Measurements from ENCODE around the gene TPK1.
"Not testable (repeated sequence)": the region's sequence is repeated elsewhere in the genome, so short reads cannot be mapped to it uniquely, and the experiment has no call there.

The TPK1 gene

DNA sequence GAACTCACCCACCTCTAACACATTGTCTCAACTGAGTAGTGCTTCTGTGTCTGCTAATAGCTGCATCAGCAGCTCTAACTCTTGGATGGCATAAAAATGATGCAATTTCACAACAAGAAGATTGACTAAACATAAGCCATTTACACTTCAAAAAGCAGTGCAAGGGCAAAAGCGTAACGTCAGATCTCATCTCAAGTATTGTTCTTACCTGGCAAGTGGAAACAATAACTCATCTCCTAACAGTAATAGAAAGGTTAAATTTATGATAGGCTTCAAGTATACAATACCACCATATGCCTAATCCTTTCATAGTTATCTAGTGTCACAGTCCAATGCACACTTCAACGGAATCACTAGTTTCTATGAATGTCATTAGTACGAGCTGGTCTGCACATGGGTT, 14.8 kb downstream of the TPK1 start:
- peak; percentile 57 for DNase-seq

DNA sequence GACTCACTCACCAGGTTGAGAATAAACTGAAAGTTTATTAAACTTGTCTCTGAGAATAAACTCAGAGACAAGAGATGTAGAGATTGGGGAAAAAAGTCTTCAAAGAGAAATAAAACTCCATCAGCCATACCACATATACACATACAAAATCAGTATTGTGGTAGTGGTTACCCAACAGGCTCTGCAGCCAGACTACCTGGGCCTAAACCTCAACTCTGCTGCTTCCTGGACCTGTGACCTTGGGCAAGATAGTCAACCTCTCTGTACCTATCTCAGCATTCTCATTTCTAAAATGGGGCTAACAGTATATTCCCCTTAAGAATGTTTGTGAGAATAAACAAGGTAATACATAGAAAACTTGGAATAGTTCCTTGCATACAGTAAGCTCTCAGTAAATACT, 15.3 kb downstream of the TPK1 start:
- no peak for DNase-seq

DNA sequence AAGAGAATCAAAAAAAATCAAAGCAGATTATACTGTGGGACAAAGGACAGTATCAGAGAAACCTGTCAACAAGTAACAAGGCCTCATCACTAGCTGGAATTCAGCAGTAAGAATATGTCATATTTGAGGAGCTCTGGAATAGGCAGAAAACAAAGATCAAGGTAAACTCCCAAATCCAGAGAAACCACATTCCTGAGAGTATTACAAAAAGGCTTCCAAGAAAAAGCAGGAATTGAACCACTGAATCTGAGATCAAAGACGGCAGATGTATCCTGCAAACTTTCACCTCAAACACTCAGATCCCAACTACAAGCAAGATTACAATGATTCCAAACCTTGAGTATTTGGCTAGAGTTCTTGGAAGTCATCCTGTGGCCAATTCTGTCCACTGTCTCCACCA, 16.3 kb downstream of the TPK1 start:
- DNase-seq, result no peak

DNA sequence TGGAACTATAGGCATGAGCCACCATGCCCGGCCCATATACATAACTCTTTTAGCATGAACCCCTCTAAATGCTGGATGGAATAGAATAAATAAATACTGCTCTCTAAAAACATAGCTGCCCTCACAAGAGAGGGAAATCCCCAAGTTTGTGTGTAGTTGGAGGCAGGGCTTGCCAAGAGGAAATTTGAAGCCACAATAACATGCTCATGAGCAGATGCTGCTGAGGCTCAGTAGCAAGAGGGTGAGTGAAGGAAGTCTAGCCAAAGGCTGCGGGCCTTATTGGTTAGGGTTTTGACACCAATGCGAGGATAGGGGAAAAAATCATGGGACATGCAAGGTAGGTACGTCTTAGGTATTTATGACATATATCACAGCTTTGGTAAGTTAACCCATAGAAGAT, 17.3 kb downstream of the TPK1 start:
- DNase-seq, result no peak

DNA sequence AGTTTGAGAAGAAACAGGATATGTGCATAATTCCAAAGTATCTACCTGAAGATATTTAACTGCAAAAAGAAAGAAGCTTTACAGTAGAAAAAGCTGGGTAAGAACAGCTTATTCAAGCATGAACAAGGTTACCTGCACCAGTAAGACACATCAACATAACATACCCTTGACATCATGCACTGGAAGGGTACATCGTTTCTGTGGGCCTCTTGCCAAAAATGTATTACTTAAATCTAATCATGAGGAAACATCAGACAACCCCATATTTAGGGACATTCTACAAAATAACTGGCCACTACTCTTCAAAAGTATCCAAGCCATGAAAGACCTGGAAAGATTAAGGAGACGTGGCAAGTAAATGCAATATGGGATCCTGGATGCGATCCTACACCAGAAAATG, 18.9 kb downstream of the TPK1 start:
- no peak for DNase-seq

DNA sequence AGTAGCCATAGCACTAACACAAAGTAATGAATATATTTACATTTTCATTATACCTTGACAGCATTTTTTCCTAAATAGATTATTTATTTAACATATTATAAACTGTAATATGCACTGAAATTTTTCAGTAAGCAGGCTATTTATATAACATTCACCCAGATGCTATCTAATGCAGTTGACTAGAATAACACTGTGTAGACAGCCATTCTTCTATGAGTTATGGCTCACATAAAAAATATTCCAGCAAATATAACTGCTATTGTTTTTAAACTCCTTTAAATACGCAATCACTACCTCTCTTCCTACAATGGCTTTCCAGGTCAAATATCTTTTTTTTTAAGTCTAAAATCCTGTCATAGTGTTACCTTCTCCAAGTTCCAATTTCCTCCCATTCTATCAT, 21.6 kb downstream of the TPK1 start:
- no peak for DNase-seq

DNA sequence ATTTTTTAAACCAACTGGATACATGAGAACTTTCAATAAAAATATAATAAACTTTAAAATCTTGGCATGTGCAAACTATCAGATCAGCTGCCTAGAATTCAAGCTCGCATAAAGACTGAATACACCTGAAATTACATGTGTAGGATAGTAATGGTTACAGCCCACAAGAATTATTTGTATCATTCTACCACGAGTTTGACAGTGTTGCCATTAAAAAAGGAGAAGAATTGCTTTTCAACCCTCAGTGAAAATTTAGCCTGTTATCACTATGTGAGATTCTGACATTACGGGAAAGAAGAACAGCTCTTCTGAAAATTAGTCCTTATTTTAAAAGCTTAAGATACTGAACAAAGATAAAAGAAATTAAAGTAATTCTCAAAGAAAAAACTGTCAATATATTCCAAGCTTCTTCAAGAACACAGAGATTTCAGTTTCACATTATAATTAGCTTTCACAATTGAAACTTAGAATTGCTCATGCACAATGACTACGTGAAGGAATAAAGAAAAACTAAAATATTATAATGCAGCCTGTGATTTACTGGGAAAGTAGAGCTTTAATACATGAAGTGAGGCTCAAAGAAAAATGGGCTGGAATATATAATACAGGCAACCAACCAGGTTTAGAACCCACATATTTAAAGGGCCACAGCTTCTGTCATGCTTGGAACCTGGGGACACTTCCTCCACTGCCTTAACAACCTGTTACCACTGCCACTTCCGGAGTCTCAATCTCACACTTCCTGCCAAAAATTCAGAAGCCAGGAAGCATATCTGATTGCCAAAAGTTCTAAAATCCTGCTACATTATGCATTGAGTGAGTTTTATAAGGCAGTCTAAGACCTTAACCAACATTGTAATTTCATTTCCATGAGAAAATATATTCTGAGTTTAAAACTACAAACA, 23.2 kb downstream of the TPK1 start:
- DNase-seq, result no peak

DNA sequence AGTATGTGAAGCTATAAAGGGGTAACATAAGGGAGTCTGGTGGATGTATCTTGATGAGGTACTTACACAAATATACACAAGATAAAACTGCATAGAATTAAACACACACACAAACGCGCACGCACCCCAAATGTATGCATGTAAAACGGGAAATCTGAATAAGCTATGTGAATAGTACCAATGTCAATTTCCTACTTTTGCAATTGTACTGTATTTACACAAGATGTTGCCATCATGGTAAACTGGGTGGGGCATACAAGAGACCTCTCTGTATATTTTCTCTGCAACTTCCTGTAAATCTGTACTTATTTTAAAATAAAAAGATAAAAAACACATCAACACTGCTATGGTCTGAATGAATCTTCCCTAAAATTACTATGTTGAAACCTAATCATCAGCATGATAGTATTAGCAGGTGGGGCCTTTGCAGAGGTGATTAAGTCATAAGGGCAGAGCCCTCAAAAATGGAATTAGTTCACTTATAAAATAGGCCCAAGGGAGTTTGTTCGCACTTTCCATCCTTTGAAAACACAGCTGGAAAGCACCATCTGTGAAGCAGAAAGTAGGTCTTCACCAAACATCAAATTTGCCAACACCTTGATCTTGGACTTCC, 30.1 kb downstream of the TPK1 start:
- DNase-seq, result no peak

DNA sequence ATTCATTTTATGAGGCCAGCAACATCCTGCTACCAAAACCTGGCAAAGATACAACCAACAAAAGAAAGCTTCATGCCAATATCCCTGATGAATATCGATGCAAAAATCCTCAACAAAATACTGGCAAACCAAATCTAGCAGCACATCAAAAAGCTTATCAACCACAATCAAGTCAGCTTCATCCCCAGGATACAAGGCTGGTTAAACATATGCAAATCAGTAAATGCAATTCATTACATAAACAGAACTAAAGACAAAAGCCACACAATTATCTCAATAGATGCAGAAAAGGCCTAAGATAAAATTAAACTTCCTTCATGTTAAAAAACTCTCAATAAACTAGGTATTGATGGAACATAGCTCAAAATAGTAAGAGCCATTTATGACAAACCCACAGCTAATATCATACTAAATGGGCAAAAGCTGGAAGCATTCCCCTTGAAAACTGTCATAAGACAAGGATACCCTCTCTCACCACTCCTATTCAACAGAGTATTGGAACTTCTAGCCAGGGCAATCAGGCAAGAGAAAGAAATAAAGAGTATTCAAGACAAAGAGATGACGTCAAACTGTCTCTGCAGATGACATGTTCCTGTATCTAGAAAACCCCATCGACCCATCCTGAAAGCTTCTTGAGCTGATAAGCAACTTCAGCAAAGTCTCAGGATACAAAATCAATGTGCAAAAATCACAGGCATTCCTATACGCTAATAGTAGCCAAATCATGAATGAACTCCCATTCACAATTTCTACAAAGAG, 35.0 kb downstream of the TPK1 start:
- not testable (repeated sequence) for DNase-seq

DNA sequence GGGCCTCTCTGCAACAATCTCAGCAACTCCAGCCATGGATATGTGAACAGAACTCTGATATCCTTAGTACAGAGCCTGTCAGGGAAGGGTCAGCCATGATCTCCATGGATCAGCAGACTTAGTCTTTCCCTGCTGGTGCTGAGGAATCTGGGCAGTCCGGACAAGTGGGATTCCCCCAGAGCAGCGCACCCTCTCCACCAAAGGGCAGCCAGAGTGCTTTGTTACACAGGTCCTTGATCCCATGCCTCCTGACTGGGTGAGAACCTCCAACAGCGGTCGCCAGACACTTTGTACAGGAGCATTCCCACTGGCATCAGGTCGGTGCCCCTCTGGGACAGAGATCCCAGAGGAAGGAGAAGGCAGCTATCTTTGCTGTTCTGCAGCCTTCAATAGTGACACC, 38.9 kb downstream of the TPK1 start:
- DNase-seq, result no peak

DNA sequence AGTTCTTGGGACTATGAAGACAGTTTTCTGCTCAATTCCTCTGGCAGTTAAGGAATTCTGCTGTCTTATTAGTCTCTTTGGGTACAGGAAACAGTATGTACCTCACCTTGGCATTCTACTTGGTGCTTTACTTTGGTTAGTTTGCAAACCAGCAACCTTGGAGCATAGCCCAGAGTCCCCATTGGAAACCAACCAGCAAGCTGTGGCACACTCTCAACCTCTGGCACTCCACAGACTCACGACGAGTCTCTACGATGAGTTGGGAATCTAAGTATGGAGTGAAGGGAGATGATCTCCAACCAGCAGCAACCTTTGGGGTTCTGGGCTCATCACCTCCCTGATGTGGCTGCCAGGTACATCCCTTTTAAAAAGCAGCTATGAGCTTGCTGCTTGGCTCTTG, 43.8 kb downstream of the TPK1 start:
- DNase-seq, result no peak

DNA sequence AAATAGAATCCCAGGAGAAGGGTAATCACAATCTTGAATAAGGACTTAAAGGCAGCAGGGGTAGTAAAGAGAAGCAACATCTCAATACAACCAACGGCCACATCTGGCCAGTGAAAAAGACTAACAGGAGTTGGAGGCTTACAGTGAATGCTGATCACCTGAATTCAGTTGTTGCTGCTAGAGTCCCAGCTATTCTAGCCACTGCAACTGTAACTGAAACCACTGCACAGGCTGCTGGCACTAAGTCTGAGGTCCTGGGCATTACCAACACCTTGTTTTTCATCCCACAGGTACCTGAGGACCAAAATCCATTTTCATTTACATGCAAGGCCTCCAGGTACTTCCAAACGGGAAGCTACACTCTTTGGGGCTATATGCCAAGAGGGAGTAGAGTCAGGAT, 44.4 kb downstream of the TPK1 start:
- no peak for DNase-seq

DNA sequence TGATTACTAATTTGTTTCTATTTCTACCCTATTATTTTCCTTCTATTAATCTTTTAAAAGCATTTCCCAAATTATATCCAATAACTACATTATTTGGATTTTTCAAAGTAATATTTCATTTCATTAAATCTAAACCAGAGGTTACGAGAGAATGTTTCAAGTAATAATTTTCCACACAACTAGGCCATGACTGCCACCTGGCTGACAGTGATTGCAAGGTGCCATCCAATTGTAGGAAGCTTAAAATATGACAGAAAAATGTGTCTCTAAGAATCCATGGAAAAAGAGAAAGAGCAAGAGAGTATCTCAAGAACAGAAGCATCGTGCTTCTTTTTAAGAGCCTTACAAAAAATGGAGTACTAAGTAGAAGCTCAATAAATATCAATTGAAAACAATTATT, 48.7 kb downstream of the TPK1 start:
- DNase-seq, result no peak

DNA sequence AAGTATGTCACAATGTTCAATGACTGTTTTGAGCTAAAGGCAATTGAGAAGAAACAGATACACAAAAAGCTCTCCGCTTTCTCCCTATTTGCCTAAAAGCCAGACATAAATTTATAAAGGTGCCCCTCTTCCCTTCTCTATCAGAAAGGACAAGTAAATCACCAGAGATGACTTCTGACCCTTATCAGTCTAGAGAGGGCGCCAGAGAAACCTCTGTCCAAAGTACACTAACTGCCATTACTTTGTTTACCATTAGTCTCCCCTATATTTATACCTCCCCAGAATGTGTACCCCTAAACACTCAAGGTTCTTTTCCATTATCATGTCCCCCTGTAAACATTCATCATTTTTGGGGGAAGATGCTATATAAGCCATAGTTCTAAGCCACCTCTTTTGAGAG, 49.3 kb downstream of the TPK1 start:
- no peak for DNase-seq

DNA sequence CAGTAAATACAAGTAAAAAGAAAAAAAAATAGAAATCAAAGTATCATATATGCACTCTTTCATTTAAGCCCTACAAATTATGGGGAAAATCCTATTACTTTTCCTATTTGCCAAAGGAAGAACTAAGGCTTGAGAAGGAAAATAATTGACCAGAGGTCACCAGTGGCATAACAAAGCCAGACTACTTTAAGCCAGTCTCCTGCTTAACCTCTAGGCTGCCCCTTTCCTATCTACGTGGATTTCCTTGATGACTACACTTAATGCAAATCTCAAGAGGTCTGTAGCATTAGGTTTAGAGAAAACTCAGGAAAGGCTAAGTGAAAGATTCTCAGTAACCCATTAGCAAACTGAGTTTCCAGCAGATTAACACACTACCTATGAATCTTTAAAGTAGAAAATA, 49.8 kb downstream of the TPK1 start:
- DNase-seq, result no peak

DNA sequence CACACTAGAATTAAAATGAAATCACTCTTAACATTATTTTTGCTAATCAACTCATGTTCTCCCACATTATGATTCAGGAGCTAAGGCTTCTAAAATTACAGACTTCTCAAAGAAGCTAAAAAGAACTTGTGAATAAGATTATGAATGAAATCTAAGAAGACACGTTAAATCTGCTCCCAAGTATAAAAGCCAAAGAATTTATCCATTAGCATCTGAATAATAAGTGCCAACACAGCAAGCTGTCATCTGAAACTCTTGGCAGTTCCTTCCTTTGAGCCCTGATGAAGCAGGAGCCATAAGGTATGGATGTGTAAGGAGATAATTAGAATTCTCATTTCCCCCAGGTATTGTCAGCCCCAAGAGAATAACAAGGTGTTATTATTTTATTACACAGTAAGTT, 50.3 kb downstream of the TPK1 start:
- DNase-seq, result no peak

DNA sequence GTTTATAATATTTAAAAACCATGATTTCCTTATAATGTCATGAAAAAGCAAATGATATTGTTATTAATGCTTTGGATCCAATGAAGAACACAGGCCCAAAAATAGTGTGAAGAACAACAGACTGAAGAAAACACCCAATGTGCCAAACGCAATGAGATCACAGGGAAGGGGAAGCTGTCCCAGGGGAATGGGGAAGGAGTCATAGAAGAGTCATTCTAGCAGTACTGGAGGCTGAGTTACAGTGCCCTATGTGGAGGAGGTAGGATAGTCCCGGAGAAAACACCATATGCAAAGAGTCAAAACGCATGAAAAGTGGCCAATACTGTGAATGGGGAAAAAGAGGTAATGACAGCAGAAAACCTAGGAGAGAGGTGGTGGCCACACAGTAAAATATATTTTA, 50.9 kb downstream of the TPK1 start:
- DNase-seq, result no peak

DNA sequence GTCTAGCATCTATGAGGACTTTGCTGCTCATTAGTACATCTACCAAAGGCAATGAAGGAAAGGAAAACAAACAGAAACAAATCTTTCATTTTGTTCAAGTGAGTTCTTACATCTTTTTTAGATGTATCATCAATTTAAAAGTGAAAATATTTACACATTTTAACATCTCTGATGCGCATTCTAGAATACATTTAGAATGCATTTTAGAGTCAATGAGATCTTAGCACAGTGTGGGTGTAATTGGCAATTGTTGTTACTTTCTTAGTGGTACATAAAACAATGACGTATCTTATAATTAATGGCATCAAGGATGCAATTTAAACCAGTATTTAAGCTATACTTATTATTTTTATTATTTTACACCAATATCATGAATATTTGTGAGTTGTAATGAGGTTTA, 51.4 kb downstream of the TPK1 start:
- no peak for DNase-seq

DNA sequence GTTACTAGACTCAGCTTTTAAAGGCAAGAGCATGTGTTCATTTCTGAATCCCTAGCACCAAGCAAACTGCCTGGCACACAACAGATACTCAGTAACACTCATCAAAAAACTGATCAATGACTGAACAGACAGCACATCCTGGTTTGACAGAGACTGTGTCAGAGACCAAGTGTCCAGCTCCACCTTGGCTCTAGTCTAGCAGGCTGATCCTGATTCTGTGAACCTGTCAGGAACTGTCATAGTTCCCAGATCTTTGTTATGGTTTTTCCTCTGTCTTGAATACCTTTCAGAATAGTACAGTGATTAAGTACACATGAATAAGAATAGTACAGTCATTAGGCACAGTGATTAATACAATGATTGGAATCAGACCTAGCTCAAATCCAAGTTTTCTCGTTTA, 53.0 kb downstream of the TPK1 start:
- DNase-seq, result no peak

DNA sequence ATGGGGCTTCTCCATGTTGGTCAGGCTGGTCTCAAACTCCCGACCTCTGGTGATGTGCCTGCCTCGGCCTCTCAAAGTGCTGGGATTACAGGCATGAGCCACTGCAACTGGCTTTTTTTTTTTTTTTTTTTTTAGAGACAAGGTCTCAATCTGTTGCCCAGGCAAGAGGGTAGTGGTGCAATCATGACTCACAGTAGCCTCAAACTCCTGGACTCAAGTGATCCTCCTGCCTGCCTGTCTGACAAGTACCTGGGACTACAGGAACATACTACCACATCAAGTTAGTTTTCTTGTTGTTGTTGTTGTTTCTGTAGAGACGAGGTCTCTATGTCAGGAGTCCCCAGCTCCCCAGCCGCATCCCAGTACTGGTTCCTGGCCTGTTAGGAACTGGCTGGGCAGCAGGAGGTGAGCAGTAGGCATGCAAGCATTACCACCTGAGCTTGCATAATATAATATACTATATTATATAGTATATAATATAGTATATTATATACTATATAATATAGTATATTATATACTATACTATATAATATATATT, 55.7 kb downstream of the TPK1 start:
- DNase-seq, result no peak

DNA sequence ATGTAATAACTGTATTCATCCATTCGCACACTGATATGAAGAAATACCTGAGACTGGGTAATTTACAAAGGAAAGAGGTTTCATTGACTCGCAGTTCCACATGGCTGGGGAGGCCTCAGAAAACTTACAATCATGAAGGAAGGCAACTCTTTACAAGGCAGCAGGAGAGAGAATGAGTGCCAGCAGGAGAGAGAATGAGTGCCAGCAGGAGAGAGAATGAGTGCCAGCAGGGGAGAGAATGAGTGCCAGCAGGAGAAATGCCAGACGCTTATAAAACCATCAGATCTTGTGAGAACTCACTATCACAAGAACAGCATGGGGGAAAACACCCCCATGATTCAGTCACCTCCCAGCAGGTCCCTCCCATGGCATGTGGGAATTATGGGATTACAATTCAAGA, 58.0 kb downstream of the TPK1 start:
- DNase-seq, result not testable (repeated sequence)

DNA sequence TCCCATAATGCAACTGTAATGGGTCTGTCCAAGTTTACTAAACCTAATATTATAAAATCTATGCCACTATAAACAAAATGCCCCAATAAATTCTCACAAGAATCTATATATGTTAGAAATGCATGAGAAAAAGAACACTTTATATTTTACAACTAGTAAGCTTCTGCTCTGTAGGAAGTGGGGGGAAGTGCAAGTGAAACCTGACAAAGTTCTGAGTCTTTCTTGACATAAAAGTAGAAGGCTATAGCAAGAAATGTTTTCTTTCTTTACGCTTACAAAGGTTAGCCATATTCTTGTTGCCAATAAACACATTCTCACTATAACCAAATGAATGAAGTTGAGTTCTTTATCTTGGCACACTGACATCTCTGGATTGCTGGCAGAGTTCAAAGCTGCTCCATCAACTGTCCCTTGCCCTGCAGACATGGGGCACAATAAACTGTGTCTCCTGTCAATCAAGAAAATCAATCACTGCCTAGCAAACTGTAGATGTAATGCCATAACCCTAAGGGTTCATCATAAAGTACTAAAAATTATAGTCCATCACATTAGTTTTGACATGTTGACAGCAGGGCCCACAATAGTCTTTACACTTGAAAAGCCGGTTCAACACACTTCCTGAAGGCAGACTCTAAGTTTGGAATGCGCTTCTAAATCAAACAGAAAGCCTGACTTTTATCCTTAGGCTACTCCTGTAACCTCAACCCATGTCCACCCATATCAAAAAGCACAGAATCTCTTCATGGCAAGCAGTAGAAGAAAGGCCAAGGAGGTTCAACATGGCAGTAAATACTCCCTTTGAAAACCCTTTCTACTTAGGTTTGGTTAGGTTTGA, 58.6 kb downstream of the TPK1 start:
- no peak for DNase-seq

DNA sequence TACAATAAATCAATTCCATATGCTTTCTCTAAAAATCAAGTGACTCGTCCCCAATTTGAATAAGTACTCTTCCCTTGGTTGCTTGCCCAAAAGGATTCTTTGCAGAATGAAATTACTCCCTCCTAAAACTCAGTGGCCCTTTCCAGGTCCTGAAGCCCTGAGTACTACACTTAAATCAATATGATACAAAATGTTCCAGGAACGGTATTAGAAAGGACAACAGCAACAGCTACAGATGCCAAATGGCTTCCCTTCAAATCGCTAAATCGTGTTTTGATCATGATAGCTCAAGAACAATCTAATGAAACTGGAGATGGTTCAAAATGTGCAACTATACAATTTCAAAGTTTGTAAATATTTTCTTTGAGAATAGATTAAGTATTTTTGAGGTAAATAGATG, 59.4 kb downstream of the TPK1 start:
- DNase-seq, result no peak

All from NCI-H345 (cell line).